ENCODE measurements around the gene APAF1. TPM values are rescaled to one million over a fixed set of nuclear protein-coding genes. Genes with fewer than 3 reads are reported as not detected.

Gene APAF1
- total RNA-seq, 4 donors from 2014 or later = 7.5 to 18.6 (median 8.5) TPM

DNA sequence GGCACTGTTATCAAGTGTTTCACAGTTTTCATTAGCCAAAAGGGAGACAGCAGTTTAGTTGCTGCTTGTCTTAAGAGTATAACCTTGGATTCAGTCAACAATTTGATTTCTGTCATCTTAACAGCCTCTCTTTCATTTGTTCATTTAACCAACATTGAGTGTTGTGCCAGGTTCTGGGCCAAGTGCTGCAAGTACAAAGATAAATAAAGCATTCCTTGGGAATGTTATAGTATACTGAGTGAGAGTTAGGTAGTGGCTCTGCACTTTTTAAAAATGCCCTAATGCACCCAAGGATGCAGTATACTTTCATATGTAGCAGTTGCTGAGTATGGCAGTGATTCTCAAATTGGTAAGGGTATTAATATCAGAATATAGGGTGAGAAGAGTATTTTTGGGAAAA lies 15.4 kb downstream of the APAF1 start:
- TF ChIP-seq POLR2A (IDR thresholded peaks at IDR 0.05) (no peak), POLR2AphosphoS5 (IDR thresholded peaks at IDR 0.05) (no peak)
- TF ChIP-seq, protein P1, sequence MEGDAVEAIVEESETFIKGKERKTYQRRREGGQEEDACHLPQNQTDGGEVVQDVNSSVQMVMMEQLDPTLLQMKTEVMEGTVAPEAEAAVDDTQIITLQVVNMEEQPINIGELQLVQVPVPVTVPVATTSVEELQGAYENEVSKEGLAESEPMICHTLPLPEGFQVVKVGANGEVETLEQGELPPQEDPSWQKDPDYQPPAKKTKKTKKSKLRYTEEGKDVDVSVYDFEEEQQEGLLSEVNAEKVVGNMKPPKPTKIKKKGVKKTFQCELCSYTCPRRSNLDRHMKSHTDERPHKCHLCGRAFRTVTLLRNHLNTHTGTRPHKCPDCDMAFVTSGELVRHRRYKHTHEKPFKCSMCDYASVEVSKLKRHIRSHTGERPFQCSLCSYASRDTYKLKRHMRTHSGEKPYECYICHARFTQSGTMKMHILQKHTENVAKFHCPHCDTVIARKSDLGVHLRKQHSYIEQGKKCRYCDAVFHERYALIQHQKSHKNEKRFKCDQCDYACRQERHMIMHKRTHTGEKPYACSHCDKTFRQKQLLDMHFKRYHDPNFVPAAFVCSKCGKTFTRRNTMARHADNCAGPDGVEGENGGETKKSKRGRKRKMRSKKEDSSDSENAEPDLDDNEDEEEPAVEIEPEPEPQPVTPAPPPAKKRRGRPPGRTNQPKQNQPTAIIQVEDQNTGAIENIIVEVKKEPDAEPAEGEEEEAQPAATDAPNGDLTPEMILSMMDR (IDR thresholded peaks at IDR 0.05) = no peak
- no peaks in the 10 kb centered on the region for H3K27me3 ChIP-seq
- no peaks in the 10 kb centered on the region for H3K4me1 ChIP-seq
- no peaks in the 10 kb centered on the region for H3K9me3 ChIP-seq
- no peak overlapping the region for H3K4me3 ChIP-seq
- no peak for ATAC-seq
- peaks cover 0 to 91% of the 10 kb centered on the region in 2 donors for H3K36me3 ChIP-seq
- no peak overlapping the region for H3K27ac ChIP-seq

DNA sequence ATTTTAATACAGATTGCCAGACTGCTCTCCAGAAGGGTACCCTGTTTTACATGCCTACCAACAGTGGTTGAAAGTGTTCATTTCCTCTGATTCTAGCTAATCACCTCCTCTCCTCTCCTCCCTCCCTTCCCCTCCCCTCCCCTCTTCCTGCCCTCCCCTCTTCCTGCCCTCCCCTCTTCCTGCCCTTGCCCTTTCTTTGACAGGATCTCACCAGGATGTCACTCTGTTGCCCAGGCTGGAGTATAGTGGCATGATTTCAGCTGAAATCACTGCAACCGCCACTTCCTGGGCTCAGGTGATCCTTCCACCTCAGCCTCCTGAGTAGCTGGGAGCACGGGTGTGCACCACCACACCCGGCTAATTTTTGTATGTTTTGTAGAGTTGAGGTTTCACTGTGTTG lies 24.7 kb downstream of the APAF1 start:
- no peak for ATAC-seq
- no peaks in the 10 kb centered on the region for H3K27me3 ChIP-seq
- peaks cover 0 to 73% of the 10 kb centered on the region in 2 donors for H3K36me3 ChIP-seq
- no peak overlapping the region for H3K4me3 ChIP-seq
- H3K9me3 ChIP-seq = no peaks in the 10 kb centered on the region
- no peak overlapping the region for H3K27ac ChIP-seq
- no peak for TF ChIP-seq EP300 (IDR thresholded peaks at IDR 0.05)
- TF ChIP-seq POLR2AphosphoS5 (IDR thresholded peaks at IDR 0.05) = no peak
- TF ChIP-seq POLR2A (IDR thresholded peaks at IDR 0.05) = no peak
- TF ChIP-seq, protein P1 (IDR thresholded peaks at IDR 0.05) = no peak
- WGBS, 2 donors (ENCODE audit: low coverage in 1 of 2) = 90 to 100% methylated on average over 1 to 2 of the region's 3 CpGs
- H3K4me1 ChIP-seq = no peaks in the 10 kb centered on the region

DNA sequence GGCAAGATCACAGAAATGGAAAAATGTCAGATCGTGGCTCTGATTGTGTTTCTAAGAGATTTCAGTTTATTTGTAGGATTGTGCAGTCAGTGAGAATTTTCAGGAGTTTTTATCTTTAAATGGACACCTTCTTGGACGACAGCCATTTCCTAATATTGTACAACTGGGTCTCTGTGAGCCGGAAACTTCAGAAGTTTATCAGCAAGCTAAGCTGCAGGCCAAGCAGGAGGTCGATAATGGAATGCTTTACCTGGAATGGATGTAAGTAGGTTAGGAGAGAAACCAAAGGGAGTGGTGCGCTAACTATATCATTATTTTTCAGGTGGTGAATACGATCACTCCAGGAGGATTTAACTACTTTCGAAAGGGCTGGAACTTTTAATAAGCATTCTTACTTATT lies 26.4 kb downstream of the APAF1 start:
- no peaks in the 10 kb centered on the region for H3K27me3 ChIP-seq
- no peak overlapping the region for H3K27ac ChIP-seq
- no peaks in the 10 kb centered on the region for H3K4me1 ChIP-seq
- peaks cover 0 to 63% of the 10 kb centered on the region in 2 donors for H3K36me3 ChIP-seq
- H3K4me3 ChIP-seq = no peak overlapping the region
- WGBS, 2 donors (ENCODE audit: low coverage in 1 of 2) = 58 to 73% methylated on average over 7 of the region's 7 CpGs
- TF ChIP-seq POLR2A (IDR thresholded peaks at IDR 0.05) = no peak
- TF ChIP-seq POLR2AphosphoS5 (IDR thresholded peaks at IDR 0.05) = no peak
- TF ChIP-seq EP300 (IDR thresholded peaks at IDR 0.05) = no peak
- TF ChIP-seq, protein P1 (IDR thresholded peaks at IDR 0.05) = no peak
- ATAC-seq = no peak
- H3K9me3 ChIP-seq = no peaks in the 10 kb centered on the region

DNA sequence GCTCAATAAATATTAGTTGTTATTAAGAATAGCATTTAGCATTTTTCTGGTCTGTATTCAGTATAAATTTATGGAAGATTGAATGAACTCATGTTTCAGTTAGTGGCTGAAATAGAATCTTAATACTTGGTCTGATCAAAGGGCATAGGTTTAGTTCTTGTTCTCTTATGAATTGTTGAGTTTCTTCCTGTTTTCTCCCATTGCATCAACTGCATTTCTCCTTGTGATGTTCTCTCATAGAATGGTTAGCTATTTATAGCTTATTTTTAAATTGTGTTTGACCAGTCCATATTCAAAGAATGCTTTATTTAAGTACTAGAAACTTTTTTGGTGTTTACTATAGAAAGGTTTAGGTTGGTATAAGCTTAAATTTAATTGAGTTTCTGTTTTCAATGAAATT lies 29.8 kb downstream of the APAF1 start:
- no peak for ATAC-seq
- Histone ChIP-seq H3K4me3 (no peak overlapping the region), H3K36me3 (peaks cover 0 to 74% of the 10 kb centered on the region in 2 donors), H3K4me1 (no peaks in the 10 kb centered on the region), H3K9me3 (no peaks in the 10 kb centered on the region), H3K27ac (no peak overlapping the region), H3K27me3 (no peaks in the 10 kb centered on the region)
- TF ChIP-seq, protein P1 (IDR thresholded peaks at IDR 0.05) = no peak
- no peak for TF ChIP-seq EP300 (IDR thresholded peaks at IDR 0.05)
- no peak for TF ChIP-seq POLR2AphosphoS5 (IDR thresholded peaks at IDR 0.05)
- no peak for TF ChIP-seq POLR2A (IDR thresholded peaks at IDR 0.05)

DNA sequence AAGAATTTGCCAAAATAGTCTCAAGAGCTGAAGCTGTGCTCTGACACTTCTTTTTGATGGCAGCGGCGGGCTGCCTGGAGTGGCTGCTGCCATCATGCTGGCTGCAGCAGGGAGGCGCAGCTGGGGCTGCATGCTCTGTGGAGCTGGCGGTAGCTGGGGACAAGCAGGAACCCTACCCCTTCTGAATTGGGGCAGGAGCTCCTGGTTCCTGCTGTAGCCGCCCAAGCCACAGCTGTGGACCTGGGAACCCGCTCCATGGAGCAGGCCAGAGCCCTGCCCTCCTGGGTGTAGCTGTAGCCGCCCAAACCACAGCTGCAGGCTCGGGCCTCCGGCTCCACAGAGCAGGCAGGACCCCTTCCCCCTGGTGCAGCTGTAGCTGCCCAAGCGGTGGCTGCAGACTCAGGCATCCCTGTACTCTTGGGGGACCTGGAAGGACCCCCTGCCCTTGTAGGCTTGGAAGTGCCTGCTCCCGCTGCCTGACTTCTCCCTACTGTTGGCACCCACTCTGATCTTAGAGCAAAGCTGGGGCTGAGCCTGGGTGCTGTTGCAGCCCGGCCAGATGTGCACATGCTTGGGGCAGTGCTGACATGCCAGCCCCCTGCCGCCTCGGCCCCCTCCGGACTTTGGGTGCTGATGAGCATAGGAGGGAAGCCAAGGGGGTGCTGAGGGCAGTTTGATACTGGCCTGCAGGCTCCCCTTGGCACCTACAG lies 33.3 kb downstream of the APAF1 start:
- Histone ChIP-seq H3K27me3 (no peaks in the 10 kb centered on the region), H3K36me3 (peaks cover 0 to 88% of the 10 kb centered on the region in 2 donors), H3K4me3 (no peak overlapping the region), H3K27ac (no peak overlapping the region), H3K4me1 (no peaks in the 10 kb centered on the region), H3K9me3 (no peaks in the 10 kb centered on the region)
- WGBS, 2 donors (ENCODE audit: low coverage in 1 of 2) = 80% methylated on average over 1 of the region's 15 CpGs; no CpG with 5 or more reads in 1 of the 2 donors
- no peak for ATAC-seq
- TF ChIP-seq, protein P1 (IDR thresholded peaks at IDR 0.05) = no peak
- TF ChIP-seq POLR2AphosphoS5 (IDR thresholded peaks at IDR 0.05) = no peak
- TF ChIP-seq POLR2A (IDR thresholded peaks at IDR 0.05) = no peak
- no peak for TF ChIP-seq EP300 (IDR thresholded peaks at IDR 0.05)

Data from gastroesophageal sphincter (tissue), 4 donors.